Sigmoid colon (tissue), 7 donors: Measurements from ENCODE around the gene EPB41L4A. TPM values are rescaled to one million over a fixed set of nuclear protein-coding genes. Genes with fewer than 3 reads are reported as not detected.
"Not testable (repeated sequence)": the region's sequence is repeated elsewhere in the genome, so short reads cannot be mapped to it uniquely, and the experiment has no call there.

Source experiments
- DNase-seq: peaks from one replicate; pipeline ENCODE4 v3.0.0-alpha.2; 2019
- H3K27ac ChIP-seq, 4 donors: fragments of 200-600 bp; sonication (generic); one replicate each; pipeline ENCODE4 v1.5.1; 2016 to 2019; ENCODE audit warnings: mild to moderate bottlenecking in 1 of 4
- H3K27me3 ChIP-seq, 3 donors: fragments of 200-600 bp; sonication (generic); one replicate each; pipeline ENCODE4 v1.5.1; 2019; ENCODE audit warnings: mild to moderate bottlenecking in 1 of 3
- H3K36me3 ChIP-seq, 4 donors: fragments of 200-600 bp; sonication (generic); one replicate each; pipeline ENCODE4 v1.5.1; 2016 to 2019
- H3K4me1 ChIP-seq, 4 donors: fragments of 200-600 bp; sonication (generic); one replicate each; pipeline ENCODE4 v1.5.1; 2017 to 2019
- H3K4me3 ChIP-seq, 4 donors: fragments of 200-600 bp; sonication (generic); one replicate each; pipeline ENCODE4 v1.5.1; 2017 to 2019; ENCODE audit warnings: mild to moderate bottlenecking in 2 of 4, moderate library complexity in 1 of 4
- H3K9me3 ChIP-seq, 4 donors: fragments of 200-600 bp in 3 of 4; sonication (generic) in 3 of 4; one replicate each; pipeline versions ENCODE4 v1.5.1 to v1.6.1; 2013 to 2019
- EP300 ChIP-seq, 4 donors: sonication (generic); formaldehyde crosslinking; IDR thresholded peaks; one replicate each; pipeline ENCODE4 v1.6.1; 2017; ENCODE audit warnings: antibody characterized with exemption in 4 of 4
- POLR2A ChIP-seq, 2 donors: fragments of 450-650 bp; IDR thresholded peaks; one replicate each; pipeline ENCODE4 v1.6.1; 2016; ENCODE audit warnings: antibody characterized with exemption in 2 of 2, mild to moderate bottlenecking in 2 of 2, moderate library complexity in 2 of 2
- POLR2AphosphoS5 ChIP-seq, 4 donors: sonication (generic); formaldehyde crosslinking; IDR thresholded peaks; one replicate each; pipeline ENCODE4 v1.6.1; 2017; ENCODE audit warnings: antibody characterized with exemption in 4 of 4
- WGBS, 2 donors: extraction: QIAGEN DNeasy Blood & Tissue Kit; methylation state at CpG; one replicate each; pipeline ENCODE4 v1.1.7; 2013; 5-methylcytosine and 5-hydroxymethylcytosine counted together
- intact Hi-C: fragments of 100-400 bp; cut with DNase I; formaldehyde crosslinking; loops from one replicate; pipeline ENCODE4 v1.15.1; 2023
- polyA plus RNA-seq, 3 donors: library from polyadenylated mRNA; stranded (reverse); fragments of 200-250 nt; gene quantifications; one replicate each; pipeline ENCODE4 v1.2.3, GENCODE V29; 2013
- total RNA-seq, 4 donors: library from RNA; depleted of rRNA; stranded (reverse); fragments of >200 nt; gene quantifications; one replicate each; pipeline ENCODE4 v1.1.0, GENCODE V29; 2016
- TF ChIP-seq, protein P1 (sequence below), 4 experiments: fragments of 450-650 bp in 3 of 4; fragments of 200-600 bp in 1 of 4; IDR thresholded peaks; one replicate each; pipeline ENCODE4 v1.5.1; 2016 to 2019; ENCODE audit warnings: antibody characterized with exemption in 4 of 4, mild to moderate bottlenecking in 3 of 4, moderate library complexity in 2 of 4
- donor health status: healthy with polysubstance abuse.
- donor health status: Bipolar disorder and iron deficiency.
- donor health status: healthy.

EPB41L4A gene
- total and polyA plus RNA-seq, 7 donors, result 3.7 to 75.3 (median 4.8) TPM

DNA sequence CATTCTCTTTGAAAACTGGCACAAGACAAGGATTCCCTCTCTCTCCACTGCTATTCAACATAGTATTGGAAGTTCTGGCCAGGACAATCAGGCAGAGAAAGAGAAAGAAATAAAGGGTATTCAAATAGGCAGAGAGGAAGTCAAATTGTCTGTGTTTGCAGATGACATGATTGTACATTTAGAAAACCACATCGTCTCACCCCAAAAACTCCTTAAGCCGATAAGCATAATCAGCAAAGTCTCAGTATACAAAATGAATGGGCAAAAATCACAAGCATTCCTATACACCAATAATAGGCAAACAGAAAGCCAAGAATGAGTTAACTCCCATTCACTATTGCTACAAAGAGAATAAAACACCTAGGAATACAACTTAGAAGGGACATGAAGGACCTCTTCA is 21.0 kb upstream of the EPB41L4A start:
- TF ChIP-seq, protein P1, sequence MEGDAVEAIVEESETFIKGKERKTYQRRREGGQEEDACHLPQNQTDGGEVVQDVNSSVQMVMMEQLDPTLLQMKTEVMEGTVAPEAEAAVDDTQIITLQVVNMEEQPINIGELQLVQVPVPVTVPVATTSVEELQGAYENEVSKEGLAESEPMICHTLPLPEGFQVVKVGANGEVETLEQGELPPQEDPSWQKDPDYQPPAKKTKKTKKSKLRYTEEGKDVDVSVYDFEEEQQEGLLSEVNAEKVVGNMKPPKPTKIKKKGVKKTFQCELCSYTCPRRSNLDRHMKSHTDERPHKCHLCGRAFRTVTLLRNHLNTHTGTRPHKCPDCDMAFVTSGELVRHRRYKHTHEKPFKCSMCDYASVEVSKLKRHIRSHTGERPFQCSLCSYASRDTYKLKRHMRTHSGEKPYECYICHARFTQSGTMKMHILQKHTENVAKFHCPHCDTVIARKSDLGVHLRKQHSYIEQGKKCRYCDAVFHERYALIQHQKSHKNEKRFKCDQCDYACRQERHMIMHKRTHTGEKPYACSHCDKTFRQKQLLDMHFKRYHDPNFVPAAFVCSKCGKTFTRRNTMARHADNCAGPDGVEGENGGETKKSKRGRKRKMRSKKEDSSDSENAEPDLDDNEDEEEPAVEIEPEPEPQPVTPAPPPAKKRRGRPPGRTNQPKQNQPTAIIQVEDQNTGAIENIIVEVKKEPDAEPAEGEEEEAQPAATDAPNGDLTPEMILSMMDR (IDR thresholded peaks at IDR 0.05), result no peak
- TF ChIP-seq EP300 (IDR thresholded peaks at IDR 0.05) (no peak), POLR2A (IDR thresholded peaks at IDR 0.05) (no peak), POLR2AphosphoS5 (IDR thresholded peaks at IDR 0.05) (no peak)
- H3K27ac ChIP-seq, result no peak overlapping the region
- WGBS, 2 donors, result 64 to 93% methylated on average over 2 of the region's 2 CpGs
- no peaks in the 10 kb centered on the region for H3K36me3 ChIP-seq
- DNase-seq, result no peak
- no peaks in the 10 kb centered on the region for H3K27me3 ChIP-seq
- no peaks in the 10 kb centered on the region for H3K4me1 ChIP-seq
- peaks cover 0 to 3% (median 0%) of the 10 kb centered on the region in 4 donors for H3K9me3 ChIP-seq
- intact Hi-C loops, result no loop called here
- no peak overlapping the region for H3K4me3 ChIP-seq

DNA sequence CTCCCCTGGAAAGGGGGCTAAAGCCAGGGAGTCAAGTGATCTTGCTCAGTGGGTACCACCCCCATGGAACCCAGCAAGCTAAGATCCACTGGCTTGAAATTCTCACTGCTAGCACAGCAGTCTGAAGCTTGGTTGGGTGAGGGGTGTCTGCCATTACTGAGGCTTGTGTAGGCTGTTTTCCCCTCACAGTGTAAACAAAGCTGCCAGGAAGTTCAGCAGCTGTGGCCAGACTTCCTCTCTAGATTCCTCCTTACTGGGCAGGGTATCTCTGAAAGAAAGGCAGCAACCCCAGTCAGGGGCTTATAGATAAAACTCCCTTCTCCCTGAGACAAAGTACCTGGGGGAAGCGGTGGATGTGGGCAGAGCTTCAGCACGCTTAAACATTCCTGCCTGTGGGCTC is 17.1 kb upstream of the EPB41L4A start:
- Histone ChIP-seq H3K36me3 (no peaks in the 10 kb centered on the region), H3K27ac (no peak overlapping the region), H3K4me1 (no peaks in the 10 kb centered on the region), H3K4me3 (no peak overlapping the region), H3K9me3 (peaks cover 0 to 3% (median 0%) of the 10 kb centered on the region in 4 donors), H3K27me3 (no peaks in the 10 kb centered on the region)
- DNase-seq, result no peak
- TF ChIP-seq EP300 (IDR thresholded peaks at IDR 0.05), result no peak
- no peak for TF ChIP-seq POLR2A (IDR thresholded peaks at IDR 0.05)
- no peak for TF ChIP-seq POLR2AphosphoS5 (IDR thresholded peaks at IDR 0.05)
- TF ChIP-seq, protein P1 (IDR thresholded peaks at IDR 0.05), result no peak
- intact Hi-C loops, result no loop called here
- WGBS, 2 donors, result 76 to 77% methylated on average over 2 of the region's 2 CpGs

DNA sequence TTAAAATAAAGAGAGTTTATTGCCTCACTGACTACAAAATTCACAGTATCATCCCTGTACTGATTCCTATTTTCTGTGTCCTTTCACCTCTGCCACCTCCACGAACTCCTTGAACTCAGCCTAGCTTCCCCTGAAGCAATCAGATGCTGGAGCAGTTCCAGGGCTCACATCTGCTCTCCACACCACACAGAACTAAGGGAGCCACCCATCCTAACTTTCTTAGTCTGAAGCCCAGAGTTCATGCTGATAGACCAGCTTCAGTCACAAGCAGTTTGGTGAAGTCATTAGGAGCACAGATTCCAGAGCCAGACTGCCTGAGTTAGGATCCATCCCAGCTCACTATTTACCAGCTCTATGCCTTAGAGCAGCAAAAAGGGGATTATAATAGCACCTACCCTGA is 15.6 kb upstream of the EPB41L4A start:
- intact Hi-C loops, result no loop called here
- no peaks in the 10 kb centered on the region for H3K27me3 ChIP-seq
- no peaks in the 10 kb centered on the region for H3K9me3 ChIP-seq
- WGBS, 2 donors, result 8 to 42% methylated on average over 1 of the region's 1 CpG
- H3K27ac ChIP-seq, result no peak overlapping the region
- no peaks in the 10 kb centered on the region for H3K4me1 ChIP-seq
- no peak overlapping the region for H3K4me3 ChIP-seq
- no peak for TF ChIP-seq POLR2A (IDR thresholded peaks at IDR 0.05)
- TF ChIP-seq, protein P1 (IDR thresholded peaks at IDR 0.05), result no peak
- no peak for TF ChIP-seq POLR2AphosphoS5 (IDR thresholded peaks at IDR 0.05)
- TF ChIP-seq EP300 (IDR thresholded peaks at IDR 0.05), result no peak
- no peak for DNase-seq
- H3K36me3 ChIP-seq, result no peaks in the 10 kb centered on the region

DNA sequence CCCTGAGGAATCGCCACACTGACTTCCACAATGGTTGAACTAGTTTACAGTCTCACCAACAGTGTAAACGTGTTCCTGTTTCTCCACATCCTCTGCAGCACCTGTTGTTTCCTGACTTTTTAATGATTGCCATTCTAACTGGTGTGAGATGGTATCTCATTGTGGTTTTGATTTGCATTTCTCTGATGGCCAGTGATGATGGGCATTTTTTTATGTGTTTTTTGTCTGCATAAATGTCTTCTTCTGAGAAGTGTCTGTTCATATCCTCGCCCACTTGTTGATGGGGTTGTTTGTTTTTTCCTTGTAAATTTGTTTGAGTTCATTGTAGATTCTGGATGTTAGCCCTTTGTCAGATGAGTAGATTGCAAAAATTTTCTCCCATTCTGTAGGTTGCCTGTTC is 7.1 kb upstream of the EPB41L4A start:
- H3K4me3 ChIP-seq, H3K4me1 ChIP-seq, H3K9me3 ChIP-seq, intact Hi-C loops, DNase-seq, H3K27ac ChIP-seq, H3K27me3 ChIP-seq, H3K36me3 ChIP-seq: not testable (repeated sequence)
- WGBS, 2 donors, result 80 to 90% methylated on average over 3 of the region's 3 CpGs

DNA sequence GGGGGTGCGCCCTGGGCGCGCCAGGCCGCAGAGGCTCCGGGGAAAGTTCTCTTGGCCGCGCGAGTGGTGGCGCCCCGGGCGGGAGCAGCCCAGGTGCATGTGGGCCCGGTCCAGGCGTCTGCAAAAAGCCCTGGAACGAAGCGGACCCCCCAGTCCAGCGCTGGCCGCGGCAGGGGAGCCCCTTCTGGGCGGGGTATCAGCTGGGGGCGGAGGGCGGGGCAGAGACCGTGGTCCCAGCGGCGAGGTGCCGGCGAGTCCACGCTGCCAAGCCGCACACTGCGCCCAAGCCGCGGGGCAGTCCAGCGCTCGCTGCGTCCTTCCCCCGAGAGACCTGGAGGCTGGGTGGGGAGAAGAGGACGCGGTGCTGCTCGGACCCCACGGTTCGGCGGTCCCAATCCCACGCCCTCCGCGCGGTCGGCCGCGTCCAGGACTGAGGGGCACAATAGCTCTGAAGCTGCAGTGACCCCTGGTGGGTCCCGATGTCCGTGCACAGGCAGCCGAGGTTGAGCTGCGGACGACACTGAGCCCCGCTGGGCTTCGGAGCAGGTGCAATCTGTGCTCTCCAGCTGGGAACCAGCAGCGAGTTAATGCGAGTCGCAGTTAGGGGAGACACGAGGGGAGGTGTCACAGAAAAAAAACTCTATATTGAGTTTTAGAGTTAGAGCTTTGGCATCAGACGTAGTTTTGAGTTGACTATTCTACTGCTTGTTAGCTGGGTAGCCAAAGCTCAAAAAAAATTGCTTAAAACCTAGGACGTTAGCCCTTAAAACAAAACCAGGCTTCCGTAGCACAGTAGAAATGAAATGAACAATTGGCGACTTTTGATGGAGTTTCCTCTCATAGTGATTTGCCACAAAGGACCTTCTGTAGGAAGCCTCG is 1.1 kb upstream of the EPB41L4A start:
- Histone ChIP-seq H3K27ac (peak overlapping the region; percentile 70 to 81 (median 72)), H3K4me3 (peak overlapping the region; percentile 57 to 90 (median 70)), H3K36me3 (no peaks in the 10 kb centered on the region), H3K27me3 (peaks cover 0 to 4% (median 0%) of the 10 kb centered on the region in 3 donors), H3K4me1 (peaks cover 0 to 10% (median 4%) of the 10 kb centered on the region in 4 donors), H3K9me3 (no peaks in the 10 kb centered on the region)
- WGBS, 2 donors, result 1 to 2% methylated on average over 64 of the region's 64 CpGs
- peak; percentile 88 for DNase-seq
- no peak for TF ChIP-seq POLR2A (IDR thresholded peaks at IDR 0.05)
- TF ChIP-seq, protein P1 (IDR thresholded peaks at IDR 0.05), result peak; percentile 58 to 80 (median 68)
- intact Hi-C loops, result loop anchor here (1.0 to 2.0 kb wide), 2 partner anchors 209 to 245 kb away; no protein-coding TSS in a partner anchor
